Fibroblast of skin of right biceps (primary cell): ENCODE results near the gene KLRD1.
A peak's percentile ranks its signal among the peaks of the same experiment; 100 is the strongest.
"Not testable (repeated sequence)": the region's sequence is repeated elsewhere in the genome, so short reads cannot be mapped to it uniquely, and the experiment has no call there.

Source experiments
- DNase-seq: peaks from one replicate; pipeline ENCODE4 v3.0.0-alpha.2; 2013

The KLRD1 gene

GRCh38 chr12:10339053-10339840 is 31.6 kb downstream of the KLRD1 start:
- peak; percentile 12 for DNase-seq

DNA sequence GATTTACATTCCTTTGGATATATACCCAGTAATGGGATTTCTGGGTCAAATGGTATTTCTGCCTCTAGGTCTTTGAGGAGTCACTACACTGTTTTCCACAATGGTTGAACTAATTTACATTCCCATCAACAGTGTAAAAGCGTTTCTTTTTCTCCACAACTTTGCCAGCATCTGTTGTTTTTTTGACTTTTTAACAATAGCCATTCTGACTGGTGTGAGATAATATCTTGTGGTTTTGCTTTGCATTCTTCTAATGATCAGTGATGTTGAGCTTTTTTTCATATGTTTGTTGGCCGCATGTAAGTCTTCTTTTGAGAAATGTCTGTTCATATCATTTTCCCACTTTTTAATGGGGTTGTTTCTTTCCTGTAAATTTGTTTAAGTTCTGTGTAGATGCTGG is 33.3 kb downstream of the KLRD1 start:
- DNase-seq, result not testable (repeated sequence)

GRCh38 chr12:10341892-10342509 is 34.3 kb downstream of the KLRD1 start:
- no peak for DNase-seq

GRCh38 chr12:10351457-10351856 is 43.8 kb downstream of the KLRD1 start:
- DNase-seq, result not testable (repeated sequence)

DNA sequence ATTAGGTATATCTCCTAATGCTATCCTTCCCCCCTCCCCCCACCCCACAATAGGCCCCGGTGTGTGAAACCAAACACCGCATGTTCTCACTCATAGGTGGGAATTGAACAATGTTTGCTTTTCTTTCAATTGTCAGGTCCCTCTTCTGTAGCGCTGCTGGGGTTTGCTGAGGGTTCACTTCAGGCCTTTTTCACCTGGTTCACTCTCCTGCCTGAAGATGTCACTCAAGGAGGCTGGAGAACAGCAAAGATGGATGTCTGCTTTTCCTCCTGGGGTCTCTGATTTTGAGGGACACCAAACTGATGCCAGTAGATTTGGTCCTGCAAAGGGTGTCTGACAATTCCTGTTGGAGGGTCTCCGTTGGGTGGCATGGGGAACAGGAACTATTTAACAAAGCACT is 46.4 kb downstream of the KLRD1 start:
- no peak for DNase-seq

- peak; percentile 18 for DNase-seq
Observed at GRCh38 chr12:10354502-10354901, 46.8 kb downstream of the KLRD1 start.

GRCh38 chr12:10358131-10358530 is 50.5 kb downstream of the KLRD1 start:
- no peak for DNase-seq

DNA sequence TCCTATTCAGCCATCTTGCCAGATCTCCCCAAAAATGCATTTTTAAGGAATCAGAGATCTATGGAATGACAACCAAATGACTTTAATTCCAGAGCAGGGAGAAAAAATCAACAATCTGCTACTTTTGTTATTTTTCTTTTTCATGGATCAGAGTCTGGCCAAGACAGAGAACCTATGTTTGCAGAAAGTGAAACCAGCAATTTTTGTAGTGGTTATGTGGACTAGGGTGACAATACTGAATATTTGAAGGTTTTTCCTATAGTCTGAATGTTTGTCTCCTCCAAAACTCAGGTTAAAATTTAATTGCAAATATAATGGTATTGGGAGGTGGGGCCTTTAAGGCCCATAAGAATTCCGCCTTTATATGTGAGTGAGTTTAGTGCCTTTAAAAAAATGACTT is 51.3 kb downstream of the KLRD1 start:
- DNase-seq, result no peak

DNA sequence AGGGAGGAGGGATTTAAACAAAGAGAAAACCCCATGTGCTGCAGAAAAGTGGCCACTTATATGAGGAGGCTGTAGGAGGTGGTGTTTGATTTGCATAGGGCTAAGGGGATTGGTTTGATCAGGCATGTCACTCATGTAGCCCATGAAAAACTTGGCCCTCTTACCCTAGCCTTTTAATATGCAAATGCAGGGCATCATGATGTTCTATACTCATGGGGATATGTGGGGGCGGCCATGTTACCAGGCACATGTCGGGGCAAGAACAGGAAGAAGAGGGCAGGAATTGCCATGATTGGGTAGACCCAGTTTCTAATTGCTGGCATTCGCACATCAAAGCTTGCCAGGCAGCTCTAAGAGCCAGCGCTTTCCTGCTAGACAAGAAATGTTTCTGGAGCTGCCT is 53.4 kb downstream of the KLRD1 start:
- DNase-seq, result no peak

GRCh38 chr12:10361622-10362021 is 54.0 kb downstream of the KLRD1 start:
- DNase-seq, result peak; percentile 23

GRCh38 chr12:10362325-10362724 is 54.7 kb downstream of the KLRD1 start:
- DNase-seq, result no peak

DNA sequence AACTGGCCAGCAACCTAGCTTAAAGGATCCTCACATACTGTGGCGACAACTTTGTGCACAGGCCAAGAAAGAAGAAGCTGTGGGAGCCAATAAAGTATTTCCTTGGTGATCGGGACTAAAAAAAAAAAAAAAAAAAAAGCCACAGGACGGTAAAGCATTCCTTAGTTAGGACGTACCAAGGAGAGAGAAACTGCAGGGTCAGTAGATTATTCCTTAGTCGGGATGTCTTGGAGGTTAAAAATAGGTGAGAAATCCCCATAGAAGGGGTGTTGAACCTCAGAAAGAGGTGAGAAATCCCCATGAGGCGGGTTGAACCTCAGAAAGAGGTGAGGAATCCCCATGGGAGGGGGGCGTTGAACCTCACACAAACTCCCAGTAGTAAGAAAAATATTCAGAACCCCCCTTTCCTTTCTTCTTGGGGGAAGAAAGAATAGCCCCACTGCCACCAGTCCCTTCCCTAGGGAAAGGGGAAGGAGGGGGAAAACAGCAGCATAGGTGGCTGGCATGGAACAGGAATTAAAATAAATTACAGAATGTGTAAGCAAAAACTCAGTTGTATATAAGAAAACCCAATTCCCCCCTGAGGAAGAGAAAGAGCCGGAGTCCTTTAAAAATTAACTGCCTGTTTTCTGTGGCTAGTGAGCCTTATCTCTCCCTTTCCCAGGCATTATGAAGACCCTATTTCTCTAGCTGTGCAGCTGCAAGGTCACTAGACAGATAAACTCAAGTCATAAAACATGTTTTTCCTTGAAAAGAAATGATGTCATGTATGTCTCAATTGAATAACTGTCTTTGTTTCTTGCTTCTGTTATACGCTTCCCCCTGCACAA is 55.4 kb downstream of the KLRD1 start:
- no peak for DNase-seq

DNA sequence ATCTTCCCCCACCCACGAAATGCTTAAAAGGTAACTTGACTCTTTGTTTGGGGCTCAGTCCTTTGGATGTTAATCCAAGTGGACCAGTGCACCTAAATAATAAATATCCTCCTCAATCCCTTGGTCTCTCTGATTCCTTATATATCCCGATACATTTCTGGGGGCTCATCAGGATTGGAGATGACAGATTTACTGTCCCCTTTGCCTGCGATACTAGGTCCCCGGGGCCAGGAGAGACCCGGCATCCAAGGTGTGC is 55.9 kb downstream of the KLRD1 start:
- DNase-seq, result no peak

DNA sequence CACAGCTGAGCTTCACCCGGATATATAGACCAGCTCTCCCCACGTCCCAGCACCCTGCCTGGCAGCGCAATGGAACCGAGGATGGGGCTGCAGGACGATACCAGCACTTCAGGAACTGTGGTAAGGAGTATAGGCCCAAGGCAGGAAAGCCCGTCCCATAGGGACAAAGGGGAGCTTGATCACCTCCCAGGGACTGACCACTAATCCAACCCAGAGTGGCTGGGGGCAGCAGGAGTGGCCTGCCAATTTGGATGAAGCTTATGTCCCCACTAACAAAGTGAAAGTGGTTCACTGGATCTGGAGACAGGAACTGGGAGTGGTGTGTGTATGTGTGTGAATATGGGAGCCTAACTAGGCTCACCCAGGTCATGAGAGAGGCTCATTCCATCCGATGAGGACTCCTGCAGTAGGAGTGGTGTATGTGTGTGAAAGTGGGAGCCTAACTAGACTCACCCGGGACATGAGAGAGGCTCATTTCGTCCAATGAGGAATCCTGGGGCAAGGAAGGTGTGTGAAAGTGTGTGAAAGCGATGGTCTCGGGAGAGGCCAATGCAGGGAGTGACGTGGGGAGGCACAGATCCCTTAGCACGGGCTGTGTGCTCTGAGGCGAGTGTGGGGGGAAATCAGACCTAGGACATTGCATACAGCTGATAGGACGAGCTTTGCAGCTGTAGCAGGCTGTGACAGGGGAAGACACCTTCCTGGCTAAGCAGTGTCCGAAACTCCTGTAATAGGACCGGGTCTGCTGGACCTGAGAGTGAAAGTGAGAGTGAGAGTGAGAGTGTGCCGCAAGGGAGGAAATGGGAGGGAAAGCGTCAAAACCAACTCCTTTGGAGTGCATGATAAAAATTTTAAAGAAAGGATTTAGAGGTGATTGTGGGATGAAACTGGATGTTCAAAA is 56.5 kb downstream of the KLRD1 start:
- peak; percentile 44 for DNase-seq

DNA sequence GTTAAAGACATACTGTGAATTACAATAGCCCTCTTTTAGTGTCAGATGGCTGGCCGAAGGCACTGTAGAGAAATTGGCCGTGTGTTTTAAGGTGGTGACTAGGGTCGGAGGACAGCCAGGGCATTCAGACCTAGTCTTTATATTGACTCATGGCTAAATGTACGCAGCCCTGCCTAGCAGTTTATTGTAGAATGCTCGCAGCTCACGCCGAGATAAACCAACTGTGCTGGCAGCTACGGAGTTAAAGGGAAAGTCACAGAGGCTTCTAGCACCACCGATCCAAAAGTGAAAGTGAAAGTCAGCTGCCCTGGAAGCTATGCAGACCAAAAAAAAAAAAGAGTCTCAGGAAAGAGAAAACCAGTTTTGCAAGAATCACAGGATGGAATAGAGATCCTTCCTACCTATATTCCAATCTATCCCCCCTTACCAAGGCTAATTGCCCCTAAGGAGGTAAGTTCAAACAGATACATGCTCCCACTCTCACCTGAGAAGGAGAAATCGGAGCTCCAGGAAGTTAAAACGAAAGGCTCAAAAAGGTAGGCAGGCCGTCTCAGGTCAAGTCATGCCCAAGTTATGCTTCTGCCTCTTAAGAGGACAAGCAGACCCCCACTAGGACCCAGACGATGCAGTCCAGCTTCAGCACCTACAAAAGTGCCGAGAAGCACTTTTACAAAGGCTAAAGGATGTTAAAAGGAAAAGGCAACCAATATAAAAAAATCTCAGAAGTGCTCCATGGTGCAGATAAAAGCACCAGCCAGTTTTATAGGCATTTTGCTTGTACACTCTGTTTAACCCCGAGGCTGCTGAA is 57.3 kb downstream of the KLRD1 start:
- peak; percentile 82 for DNase-seq

- peak; percentile 46 for DNase-seq
Observed at GRCh38 chr12:10365696-10366405, 58.2 kb downstream of the KLRD1 start.

GRCh38 chr12:10366875-10367274 is 59.2 kb downstream of the KLRD1 start:
- DNase-seq, result peak; percentile 34

DNA sequence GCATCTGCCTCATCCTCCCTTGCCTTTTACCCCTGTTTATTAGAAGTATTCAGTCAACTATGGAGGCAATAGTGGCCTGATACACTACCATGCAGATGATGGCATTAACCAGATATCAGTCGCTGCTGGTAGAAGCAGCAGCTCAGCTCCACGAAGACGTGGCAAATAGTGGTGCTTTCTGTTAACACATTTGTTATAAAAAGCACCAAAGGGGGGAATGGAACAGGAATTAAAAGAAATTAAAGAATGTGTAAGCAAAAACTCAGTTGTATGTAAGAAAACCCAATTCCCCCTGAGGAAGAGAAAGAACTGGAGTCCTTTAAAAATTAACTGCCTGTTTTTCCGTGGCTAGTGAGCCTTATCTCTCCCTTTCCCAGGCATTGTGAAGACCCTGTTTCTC is 60.0 kb downstream of the KLRD1 start:
- not testable (repeated sequence) for DNase-seq

GRCh38 chr12:10368206-10369171 is 60.8 kb downstream of the KLRD1 start:
- DNase-seq, result no peak
